Spleen (tissue), 7 donors: ENCODE data around the gene ARHGAP11A.

ENCODE experiments used
- POLR2A ChIP-seq, 3 donors: fragments of 450-650 bp; IDR thresholded peaks; one replicate each; pipeline ENCODE4 v1.5.1; 2017; ENCODE audit warnings: antibody characterized with exemption in 3 of 3, mild to moderate bottlenecking in 1 of 3
- POLR2AphosphoS5 ChIP-seq, 3 donors: sonication (generic); formaldehyde crosslinking; IDR thresholded peaks; one replicate each; pipeline ENCODE4 v1.5.1; 2017; ENCODE audit warnings: antibody characterized with exemption in 3 of 3
- TF ChIP-seq, protein P1 (sequence below), 11 experiments: fragments of 200-600 bp in 7 of 11; fragments of 450-650 bp in 4 of 11; sonication (generic) in 4 of 11; IDR thresholded peaks in 8 of 11; conservative IDR thresholded peaks in 3 of 11; 1 replicate in 7 of 11; 2 replicates in 4 of 11; pipeline versions ENCODE4 v1.4.0 to v1.8.0; 2016 to 2021; ENCODE audit warnings: antibody characterized with exemption in 11 of 11, inconsistent platforms in 4 of 11, mild to moderate bottlenecking in 1 of 11
- donor health status: DM: no; HTN: no; CAD: no; lungs with moderate emphysema.
- donor health status: DM: no; HTN: no; CAD: no.
- donor health status: DM: no; HTN: no; CAD: no.

DNA sequence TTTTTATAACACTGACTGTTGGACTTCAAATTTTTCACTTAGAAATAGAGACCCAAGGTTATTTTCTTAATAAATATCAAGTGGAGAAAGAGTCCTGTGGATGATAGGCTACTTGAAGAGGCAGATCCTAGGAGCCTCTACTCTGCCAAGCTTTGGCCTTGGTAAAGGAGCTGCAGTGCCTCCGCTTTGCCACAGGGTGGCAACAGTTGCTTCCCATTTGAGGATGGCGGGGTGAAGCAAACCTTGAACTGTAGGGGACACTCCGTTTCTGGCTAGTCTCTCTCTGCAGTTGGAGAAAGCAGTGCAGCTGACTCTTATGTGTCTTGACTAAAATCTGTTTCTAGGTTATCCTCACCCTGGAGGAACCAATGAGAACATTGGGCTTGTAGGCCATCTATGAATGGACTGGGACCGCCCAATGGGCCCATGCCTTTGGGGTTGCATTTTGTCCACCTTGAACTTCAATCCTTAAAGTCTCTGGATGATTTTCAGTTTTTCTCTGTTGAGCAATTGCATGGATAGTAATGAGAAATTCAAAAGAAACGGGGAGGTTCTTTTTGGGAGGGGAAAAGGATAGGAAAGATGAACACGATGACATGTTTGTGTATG lies 36.0 kb downstream of the ARHGAP11A start:
- TF ChIP-seq POLR2AphosphoS5 (IDR thresholded peaks at IDR 0.05): no peak
- no peak for TF ChIP-seq POLR2A (IDR thresholded peaks at IDR 0.05)
- TF ChIP-seq, protein P1, sequence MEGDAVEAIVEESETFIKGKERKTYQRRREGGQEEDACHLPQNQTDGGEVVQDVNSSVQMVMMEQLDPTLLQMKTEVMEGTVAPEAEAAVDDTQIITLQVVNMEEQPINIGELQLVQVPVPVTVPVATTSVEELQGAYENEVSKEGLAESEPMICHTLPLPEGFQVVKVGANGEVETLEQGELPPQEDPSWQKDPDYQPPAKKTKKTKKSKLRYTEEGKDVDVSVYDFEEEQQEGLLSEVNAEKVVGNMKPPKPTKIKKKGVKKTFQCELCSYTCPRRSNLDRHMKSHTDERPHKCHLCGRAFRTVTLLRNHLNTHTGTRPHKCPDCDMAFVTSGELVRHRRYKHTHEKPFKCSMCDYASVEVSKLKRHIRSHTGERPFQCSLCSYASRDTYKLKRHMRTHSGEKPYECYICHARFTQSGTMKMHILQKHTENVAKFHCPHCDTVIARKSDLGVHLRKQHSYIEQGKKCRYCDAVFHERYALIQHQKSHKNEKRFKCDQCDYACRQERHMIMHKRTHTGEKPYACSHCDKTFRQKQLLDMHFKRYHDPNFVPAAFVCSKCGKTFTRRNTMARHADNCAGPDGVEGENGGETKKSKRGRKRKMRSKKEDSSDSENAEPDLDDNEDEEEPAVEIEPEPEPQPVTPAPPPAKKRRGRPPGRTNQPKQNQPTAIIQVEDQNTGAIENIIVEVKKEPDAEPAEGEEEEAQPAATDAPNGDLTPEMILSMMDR (IDR thresholded peaks at IDR 0.05 in 8 of 11, conservative IDR thresholded peaks at IDR 0.05 in 3 of 11): peak; percentile 39 to 91 (median 80)
